HEK293 (cell line): ENCODE data around the gene FTSJ1.

Source experiments
- CTCF ChIA-PET: fragments of 350-600 bp; formaldehyde crosslinking; extraction: SDS; loops from one replicate; lab custom pipeline; 2021; ENCODE audit warnings: antibody characterized with exemption; lab: Yijun Ruan, JAX
- POLR2A ChIA-PET: fragments of 300-600 bp; formaldehyde crosslinking; extraction: SDS; loops from one replicate; lab custom pipeline; 2020; ENCODE audit warnings: antibody characterized with exemption, inconsistent platforms; lab: Yijun Ruan, JAX
- H3K27ac ChIP-seq: fragments of 200-500 bp; sonication (Bioruptor generic); 2 replicates; pipeline ENCODE4 v1.5.1; 2014; ENCODE audit warnings: low read depth, low read length, control low read depth, inconsistent platforms; ENCODE audit errors: extremely low read depth
- H3K36me3 ChIP-seq, 2 experiments: fragments of 200-500 bp in 1 of 2; sonication (Bioruptor generic) in 1 of 2; 1 replicate in 1 of 2; 2 replicates in 1 of 2; pipeline ENCODE4 v1.5.1; 2014 to 2017; ENCODE audit warnings: inconsistent platforms in 2 of 2, low read length in 2 of 2; ENCODE audit not compliant: control insufficient read depth in 2 of 2, insufficient read depth in 1 of 2
- H3K4me1 ChIP-seq: fragments of 200-500 bp; sonication (Bioruptor generic); 2 replicates; pipeline ENCODE4 v1.5.1; 2014; ENCODE audit warnings: mild to moderate bottlenecking, low read length, inconsistent platforms; ENCODE audit not compliant: control insufficient read depth, insufficient read depth
- H3K4me3 ChIP-seq: 2 replicates; pipeline ENCODE4 v1.5.1; 2011; ENCODE audit warnings: low read depth, mild to moderate bottlenecking, control low read depth, low read length, moderate library complexity
- H3K9me3 ChIP-seq: fragments of 200-500 bp; sonication (Bioruptor generic); 2 replicates; pipeline ENCODE4 v1.5.1; 2014; ENCODE audit warnings: low read depth, low read length, inconsistent platforms; ENCODE audit not compliant: control insufficient read depth, insufficient read depth
- CTCF ChIP-seq: fragments of 450-650 bp; formaldehyde crosslinking; IDR thresholded peaks from 2 replicates; pipeline ENCODE4 v1.5.1; 2016; ENCODE audit warnings: missing biosample characterization, missing genetic modification characterization
- GLI2 ChIP-seq: fragments of 450-650 bp; formaldehyde crosslinking; IDR thresholded peaks from 2 replicates; pipeline ENCODE4; 2017; ENCODE audit warnings: missing biosample characterization, missing genetic modification characterization, low read depth, borderline replicate concordance
- GLIS1 ChIP-seq: fragments of 450-650 bp; formaldehyde crosslinking; IDR thresholded peaks from 2 replicates; pipeline ENCODE4 v1.5.1; 2016; ENCODE audit warnings: missing biosample characterization, missing genetic modification characterization
- PRDM4 ChIP-seq: fragments of 450-650 bp; formaldehyde crosslinking; IDR thresholded peaks from 2 replicates; pipeline ENCODE4 v1.5.1; 2017; ENCODE audit warnings: missing biosample characterization, missing genetic modification characterization
- REPIN1 ChIP-seq: fragments of 450-650 bp; formaldehyde crosslinking; IDR thresholded peaks from 2 replicates; pipeline ENCODE4 v1.5.1; 2017; ENCODE audit warnings: missing biosample characterization, missing genetic modification characterization, low read depth
- SETDB1 ChIP-seq: IDR thresholded peaks from one replicate; pipeline ENCODE4 v1.6.1; 2017; ENCODE audit warnings: mild to moderate bottlenecking, low read length, moderate library complexity, mixed read lengths; ENCODE audit not compliant: insufficient read length
- ZBTB17 ChIP-seq: fragments of 450-650 bp; formaldehyde crosslinking; IDR thresholded peaks from 2 replicates; pipeline ENCODE4 v1.5.1; 2016; ENCODE audit warnings: missing biosample characterization, missing genetic modification characterization
- ZBTB20 ChIP-seq: fragments of 450-650 bp; formaldehyde crosslinking; IDR thresholded peaks from 2 replicates; pipeline ENCODE4 v1.5.1; 2016; ENCODE audit warnings: missing biosample characterization, missing genetic modification characterization
- ZBTB7A ChIP-seq: fragments of 450-650 bp; formaldehyde crosslinking; IDR thresholded peaks from 2 replicates; pipeline ENCODE4 v1.5.1; 2016; ENCODE audit warnings: low read depth, missing biosample characterization, missing genetic modification characterization
- ZNF146 ChIP-seq: fragments of 450-650 bp; formaldehyde crosslinking; IDR thresholded peaks from 2 replicates; pipeline ENCODE4 v1.5.1; 2016; ENCODE audit warnings: missing biosample characterization, missing genetic modification characterization
- ZNF335 ChIP-seq: fragments of 450-650 bp; formaldehyde crosslinking; conservative IDR thresholded peaks from 2 replicates; pipeline ENCODE4 v1.5.1; 2016; ENCODE audit warnings: missing biosample characterization, missing genetic modification characterization
- ZNF354C ChIP-seq: fragments of 450-650 bp; formaldehyde crosslinking; IDR thresholded peaks from 2 replicates; pipeline ENCODE4 v1.5.1; 2016; ENCODE audit warnings: missing biosample characterization, missing genetic modification characterization, low read depth, borderline replicate concordance
- ZNF362 ChIP-seq: fragments of 450-650 bp; formaldehyde crosslinking; IDR thresholded peaks from 2 replicates; pipeline ENCODE4 v1.5.1; 2016; ENCODE audit warnings: missing biosample characterization, missing genetic modification characterization
- ZNF433 ChIP-seq: fragments of 450-650 bp; formaldehyde crosslinking; IDR thresholded peaks from 2 replicates; pipeline ENCODE4 v1.5.1; 2016; ENCODE audit warnings: missing biosample characterization, missing genetic modification characterization, low read depth
- ZNF48 ChIP-seq: fragments of 450-650 bp; formaldehyde crosslinking; IDR thresholded peaks from 2 replicates; pipeline ENCODE4 v1.5.1; 2016; ENCODE audit warnings: missing biosample characterization, missing genetic modification characterization
- ZNF501 ChIP-seq: fragments of 450-650 bp; formaldehyde crosslinking; IDR thresholded peaks from 2 replicates; pipeline ENCODE4 v1.5.1; 2016; ENCODE audit warnings: missing biosample characterization, missing genetic modification characterization
- ZNF549 ChIP-seq: fragments of 450-650 bp; IDR thresholded peaks from 2 replicates; pipeline ENCODE4 v1.5.1; 2018; ENCODE audit warnings: missing biosample characterization, missing genetic modification characterization, mild to moderate bottlenecking, inconsistent platforms, moderate library complexity
- ZNF600 ChIP-seq: fragments of 450-650 bp; formaldehyde crosslinking; IDR thresholded peaks from 2 replicates; pipeline ENCODE4 v1.5.1; 2016; ENCODE audit warnings: missing biosample characterization, missing genetic modification characterization
- ZNF624 ChIP-seq: fragments of 450-650 bp; formaldehyde crosslinking; IDR thresholded peaks from 2 replicates; pipeline ENCODE4 v1.5.1; 2017; ENCODE audit warnings: missing biosample characterization, missing genetic modification characterization
- ZNF639 ChIP-seq: fragments of 450-650 bp; formaldehyde crosslinking; IDR thresholded peaks from 2 replicates; pipeline ENCODE4 v1.5.1; 2016; ENCODE audit warnings: missing biosample characterization, missing genetic modification characterization
- ZNF645 ChIP-seq: fragments of 450-650 bp; formaldehyde crosslinking; IDR thresholded peaks from 2 replicates; pipeline ENCODE4; 2016; ENCODE audit warnings: missing biosample characterization, missing genetic modification characterization
- ZNF692 ChIP-seq: fragments of 450-650 bp; formaldehyde crosslinking; IDR thresholded peaks from 2 replicates; pipeline ENCODE4 v1.5.1; 2016; ENCODE audit warnings: missing biosample characterization, missing genetic modification characterization

FTSJ1 gene

GRCh38 chrX:48461830-48462229 is 14.2 kb upstream of the FTSJ1 start:
- TF ChIP-seq GLI2 (tag by site-specific recombination) (no peak), ZBTB7A (tag by site-specific recombination) (no peak), ZNF48 (tag by site-specific recombination) (no peak), GLIS1 (no peak), ZNF501 (no peak), ZNF600 (no peak), REPIN1 (no peak), ZNF362 (tag by site-specific recombination) (no peak), SETDB1 (no peak), ZNF645 (no peak), ZNF624 (tag by site-specific recombination) (no peak), ZNF335 (tag by site-specific recombination) (no peak)
- H3K4me3 ChIP-seq: no peak overlapping the region
- H3K9me3 ChIP-seq: no peaks in the 10 kb centered on the region
- ChIA-PET CTCF (interaction anchor here (0.6 kb wide), 1 partner anchor 13 kb away, joined by 3 read pairs; no protein-coding TSS in a partner anchor), POLR2A (no interaction called here)
- H3K27ac ChIP-seq: no peak overlapping the region
- H3K36me3 ChIP-seq: no peaks in the 10 kb centered on the region
- H3K4me1 ChIP-seq: no peaks in the 10 kb centered on the region

GRCh38 chrX:48465336-48465933 is 10.6 kb upstream of the FTSJ1 start:
- Histone ChIP-seq H3K36me3 (no peaks in the 10 kb centered on the region), H3K4me3 (no peak overlapping the region), H3K4me1 (no peaks in the 10 kb centered on the region), H3K9me3 (no peaks in the 10 kb centered on the region), H3K27ac (no peak overlapping the region)
- POLR2A ChIA-PET: no interaction called here
- CTCF ChIA-PET: no interaction called here
- TF ChIP-seq PRDM4 (tag by site-specific recombination): no peak
- no peak for TF ChIP-seq ZNF692 (tag by site-specific recombination)
- no peak for TF ChIP-seq ZNF639 (tag by site-specific recombination)
- no peak for TF ChIP-seq CTCF (tag by site-specific recombination)
- TF ChIP-seq ZBTB20 (tag by site-specific recombination): no peak
- no peak for TF ChIP-seq ZNF146 (tag by site-specific recombination)
- no peak for TF ChIP-seq ZNF549
- TF ChIP-seq ZBTB17 (tag by site-specific recombination): no peak
- TF ChIP-seq ZNF433 (tag by site-specific recombination): no peak
- no peak for TF ChIP-seq ZNF354C (tag by site-specific recombination)
